ENCODE measurements around the gene IGFBP2. TPM values are rescaled to one million over a fixed set of nuclear protein-coding genes. Genes with fewer than 3 reads are reported as not detected.

The IGFBP2 gene
- total and polyA plus RNA-seq, 9 of the 15 experiments (the other 6 are each of a cell fraction or from before 2014, with no cell fraction given) = 0.93 TPM; not detected in 8

- TF ChIP-seq SAFB (IDR thresholded peaks at IDR 0.05; ENCODE audit: borderline replicate concordance, low read depth, low read length) = no peak
- no peak for TF ChIP-seq PHF8 (IDR thresholded peaks at IDR 0.05; ENCODE audit: borderline replicate concordance, low read length)
- no peak for TF ChIP-seq ZNF318 (IDR thresholded peaks at IDR 0.05; ENCODE audit: borderline replicate concordance in 1 of 2, low read depth in 1 of 2)
- no peak for TF ChIP-seq ATF6 (CRISPR knock-in tag; IDR thresholded peaks at IDR 0.05)
- TF ChIP-seq CHAMP1 (IDR thresholded peaks at IDR 0.05) = no peak
- TF ChIP-seq MYC (IDR thresholded peaks at IDR 0.05; ENCODE audit: low read depth, low read length) = no peak
- no peak for TF ChIP-seq MYC (CRISPR knock-in tag; IDR thresholded peaks at IDR 0.05; ENCODE audit: borderline replicate concordance, low read depth)
- TF ChIP-seq ARID1B (IDR thresholded peaks at IDR 0.05) = no peak
- TF ChIP-seq KDM2B (CRISPR knock-in tag; IDR thresholded peaks at IDR 0.05) = no peak
- no peak for TF ChIP-seq MLLT1 (IDR thresholded peaks at IDR 0.05)
These were observed 46.4 kb downstream of the IGFBP2 start (continued) for GRCh38 chr2:216679658-216680024.
